Colon (tissue), 2 donors: ENCODE data around the gene NABP1.

ENCODE experiments used
- FAIRE-seq: peaks from 2 replicates; lab custom pipeline; 2012; peaks lifted over from hg19 to GRCh38; lab: Jason Lieb, UNC
- donor health status: control.
- donor health status: control.

Gene NABP1

DNA sequence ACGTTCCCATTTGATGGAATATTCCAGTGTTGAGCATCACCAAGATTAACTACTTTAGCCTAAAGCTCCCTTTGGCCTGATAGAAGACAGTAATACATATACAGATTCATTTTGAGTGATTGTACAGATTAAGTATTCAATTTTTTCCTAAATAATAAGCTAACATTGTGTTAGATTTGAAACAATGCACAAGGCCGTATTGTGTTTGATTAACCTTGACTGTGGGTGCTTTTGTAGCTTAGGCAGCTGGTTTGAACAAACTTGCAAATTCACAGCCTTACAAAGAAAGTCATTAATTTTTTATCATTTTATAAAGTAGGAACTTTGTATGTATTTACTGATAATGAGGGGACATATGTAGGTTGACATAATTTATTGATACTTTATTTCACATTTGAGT lies 29.6 kb downstream of the NABP1 start:
- no peak for FAIRE-seq

DNA sequence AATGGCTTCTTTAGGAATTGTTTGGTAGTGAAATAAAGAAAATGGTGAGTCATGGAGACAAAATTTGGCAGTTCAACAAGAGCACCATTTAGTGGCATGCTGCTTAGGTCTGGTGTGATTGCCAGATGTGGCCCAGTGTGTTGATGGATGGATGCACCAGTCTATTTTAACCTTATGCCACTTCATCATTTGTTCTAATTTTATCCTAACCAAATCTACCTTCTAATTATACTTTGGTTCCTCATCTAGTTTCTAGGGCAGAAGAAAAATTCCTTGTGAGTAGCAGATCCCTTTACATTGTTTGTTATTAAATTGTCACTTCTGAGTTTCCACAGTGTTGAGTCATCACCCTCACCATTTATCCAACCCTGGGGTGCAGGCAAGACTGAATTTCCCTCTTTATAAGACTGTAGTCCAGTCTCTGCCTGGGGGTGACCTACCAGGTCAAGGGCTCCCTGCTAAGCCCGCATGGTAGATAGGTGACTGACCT lies 32.5 kb downstream of the NABP1 start:
- no peak for FAIRE-seq

DNA sequence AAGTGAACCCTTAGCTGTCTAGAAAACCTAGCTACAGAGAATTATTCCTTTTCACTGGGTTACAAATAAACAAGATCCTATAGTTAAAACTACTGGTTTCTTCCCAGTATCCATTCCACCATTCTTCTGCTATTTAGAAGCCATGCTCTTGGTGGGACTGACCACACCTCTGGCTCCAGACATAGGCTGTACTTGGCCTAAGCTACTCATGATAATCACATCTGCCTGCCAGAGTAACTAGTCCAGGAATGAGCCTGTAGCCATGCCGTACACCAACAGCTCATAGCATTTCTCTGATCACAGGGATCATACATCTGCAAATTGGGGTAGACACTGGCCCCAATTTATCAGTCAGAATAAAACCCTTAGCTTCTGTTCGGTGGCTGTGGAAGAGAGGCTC lies 33.7 kb downstream of the NABP1 start:
- no peak for FAIRE-seq

DNA sequence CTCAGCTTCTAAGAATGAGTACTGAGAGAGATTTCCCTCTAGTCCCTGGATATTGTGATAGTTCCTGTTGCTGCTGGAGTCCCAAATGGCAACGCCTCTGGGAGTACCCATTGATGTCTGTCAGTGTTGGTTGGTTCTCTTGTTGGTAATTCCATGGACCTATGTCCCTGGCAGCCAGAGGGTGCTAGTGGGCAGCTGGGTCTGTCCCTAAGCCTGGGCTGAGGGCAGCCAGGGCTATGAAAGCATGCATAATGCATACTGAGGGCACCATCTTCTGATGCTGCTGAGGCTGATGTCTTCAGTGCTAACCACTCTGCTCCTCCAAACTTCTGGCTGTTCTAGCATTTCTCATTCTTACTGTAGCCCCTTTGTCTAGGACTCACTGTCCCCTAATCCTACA lies 35.9 kb downstream of the NABP1 start:
- no peak for FAIRE-seq

DNA sequence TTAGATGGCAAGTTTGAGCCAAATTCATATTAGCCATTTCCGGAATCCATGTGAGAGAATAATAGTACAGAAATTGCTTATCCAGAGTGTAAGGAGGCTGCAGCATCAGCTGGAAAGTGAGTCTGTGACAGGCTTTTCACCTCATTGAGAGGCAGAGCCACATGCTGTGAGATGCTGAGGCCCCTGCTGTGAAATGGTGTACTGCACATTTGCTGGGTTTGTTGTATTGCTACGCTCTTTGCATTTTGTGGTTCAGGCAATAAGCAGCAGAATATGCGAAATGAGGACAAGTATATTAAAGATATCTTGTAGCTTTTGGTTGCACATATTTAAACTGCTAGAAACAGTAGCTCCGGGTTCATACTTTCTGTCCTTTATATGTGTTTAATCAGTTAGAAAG lies 37.0 kb downstream of the NABP1 start:
- no peak for FAIRE-seq

DNA sequence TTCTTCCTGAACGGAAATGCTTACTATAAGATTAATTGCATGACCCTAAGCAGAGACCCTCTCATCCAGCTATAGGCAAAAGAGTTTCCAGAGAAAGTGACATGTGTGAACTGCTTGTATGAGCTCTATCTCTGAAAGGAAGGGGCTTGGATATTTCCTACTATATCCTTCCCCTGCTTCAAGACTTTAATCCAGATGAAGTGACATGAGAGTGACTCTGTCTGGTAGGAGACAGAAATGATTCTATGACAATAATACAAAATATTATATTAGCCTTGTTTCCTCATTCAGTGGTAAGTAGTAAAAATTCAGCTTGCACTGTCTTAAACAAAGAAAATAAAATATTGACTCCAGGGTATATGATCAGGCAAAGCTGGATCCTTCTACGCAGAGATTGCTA lies 37.5 kb downstream of the NABP1 start:
- no peak for FAIRE-seq

DNA sequence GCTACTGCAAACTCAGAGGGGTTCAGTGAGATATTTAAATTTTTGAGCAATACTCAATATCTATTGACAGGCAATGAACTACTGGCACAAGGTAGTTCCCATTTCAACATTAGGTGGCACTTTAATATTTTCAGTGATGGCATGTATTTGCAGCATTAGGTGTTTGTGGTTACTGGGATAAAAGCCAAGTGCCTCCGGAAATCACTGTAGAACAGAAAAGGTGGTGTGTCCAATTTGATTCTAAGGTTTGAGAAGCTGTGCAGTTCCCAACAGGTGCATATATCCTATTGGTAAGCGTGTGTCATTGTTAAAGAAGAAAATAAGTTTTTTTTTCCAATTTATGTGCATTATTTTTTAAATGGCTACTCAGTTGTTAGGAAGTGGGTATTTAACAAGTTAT lies 41.3 kb downstream of the NABP1 start:
- FAIRE-seq, result no peak

DNA sequence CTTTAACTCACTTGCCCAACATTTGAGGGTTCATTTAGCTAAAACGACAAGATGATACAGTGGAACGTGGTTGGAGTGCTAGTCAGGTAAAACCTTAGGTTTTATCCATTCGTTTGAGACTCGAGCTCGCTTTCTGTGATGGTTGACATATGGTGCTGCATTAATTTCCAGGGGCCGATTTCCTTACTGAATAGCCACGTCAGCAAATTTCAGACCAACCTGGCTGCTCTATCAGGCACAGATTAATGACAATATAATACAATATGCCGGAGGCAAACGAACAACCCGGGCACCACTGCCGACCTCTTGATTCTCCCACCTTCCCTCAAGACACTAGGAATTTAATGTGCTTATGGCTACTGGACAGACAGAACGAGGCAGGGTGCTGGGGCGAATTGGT lies 42.0 kb downstream of the NABP1 start:
- FAIRE-seq, result no peak

DNA sequence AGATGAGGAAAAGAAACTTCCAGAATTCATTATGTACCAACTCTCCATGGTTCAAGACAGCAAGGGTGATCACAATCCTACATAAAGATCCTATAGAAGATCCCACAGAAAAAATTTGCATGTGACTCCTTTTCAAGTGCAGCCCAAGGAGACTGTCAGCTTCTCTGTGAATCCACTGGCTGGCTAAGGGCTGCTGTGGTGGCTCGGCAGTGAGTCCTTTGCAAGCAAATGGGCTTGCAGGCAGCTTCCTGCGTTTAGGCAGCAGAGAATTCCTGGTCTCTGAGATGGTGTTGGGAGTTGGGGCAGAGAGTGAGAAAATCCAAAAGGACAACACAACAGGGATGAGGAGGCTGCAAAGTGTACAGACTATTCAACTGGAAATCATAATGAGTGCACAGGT lies 43.4 kb downstream of the NABP1 start:
- FAIRE-seq, result no peak

DNA sequence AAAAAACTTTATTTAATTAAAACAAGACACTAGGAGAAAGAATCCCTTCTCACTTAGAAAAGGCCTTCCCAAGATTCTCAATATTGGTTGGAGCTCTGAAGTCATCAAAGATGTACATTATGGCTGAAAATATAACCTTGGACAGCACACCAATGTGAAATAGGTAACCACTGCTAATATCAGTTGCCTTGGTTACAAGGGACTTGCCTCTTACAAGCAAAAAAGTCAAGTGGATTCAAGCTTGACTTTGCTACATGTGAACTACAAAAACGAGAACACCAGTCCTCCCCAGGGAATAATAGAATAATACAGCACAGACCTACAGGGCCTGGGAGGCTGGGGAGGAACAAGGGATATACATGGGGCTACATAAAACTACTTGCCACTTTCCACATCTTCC lies 46.1 kb downstream of the NABP1 start:
- FAIRE-seq, result no peak

DNA sequence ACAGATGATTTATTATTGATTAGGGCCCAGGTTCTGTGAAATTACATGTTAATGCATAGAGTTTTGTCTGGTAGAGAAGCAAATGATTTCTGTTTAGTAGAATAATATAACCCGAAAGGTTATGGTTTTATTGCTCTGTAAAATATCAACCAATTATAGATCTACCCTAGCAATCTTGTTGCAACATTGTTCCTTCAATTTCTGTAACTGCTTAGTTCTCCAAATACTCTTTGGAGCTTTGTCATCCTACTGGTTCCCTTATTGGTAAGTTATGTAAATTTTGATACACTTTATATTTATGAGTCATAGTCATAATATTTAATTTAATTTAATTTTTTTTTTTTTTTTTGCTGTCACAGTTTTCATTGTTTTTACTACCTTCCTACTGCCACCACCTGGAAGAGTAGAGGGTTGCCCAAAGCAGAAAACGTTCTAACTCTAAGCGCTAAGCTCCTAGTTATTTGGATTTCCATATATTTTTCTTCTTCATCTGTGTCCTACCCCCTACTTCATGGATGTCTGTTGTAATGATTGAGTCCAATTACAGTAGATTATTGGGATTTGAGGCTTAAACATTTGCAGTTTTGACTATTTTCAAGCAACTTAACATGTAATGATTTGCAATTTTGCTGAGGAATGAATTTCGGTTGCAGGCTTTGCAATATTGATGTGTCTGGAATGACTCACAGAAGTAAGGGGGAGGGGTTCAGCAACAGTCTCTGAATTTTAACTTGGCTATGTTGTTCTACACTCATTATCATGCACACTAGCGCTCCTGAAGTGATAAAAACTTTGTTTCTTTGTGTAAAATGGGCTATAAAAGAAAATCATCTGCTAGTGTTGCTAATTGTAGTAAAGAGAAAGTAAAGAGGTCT lies 51.1 kb downstream of the NABP1 start:
- FAIRE-seq, result no peak

DNA sequence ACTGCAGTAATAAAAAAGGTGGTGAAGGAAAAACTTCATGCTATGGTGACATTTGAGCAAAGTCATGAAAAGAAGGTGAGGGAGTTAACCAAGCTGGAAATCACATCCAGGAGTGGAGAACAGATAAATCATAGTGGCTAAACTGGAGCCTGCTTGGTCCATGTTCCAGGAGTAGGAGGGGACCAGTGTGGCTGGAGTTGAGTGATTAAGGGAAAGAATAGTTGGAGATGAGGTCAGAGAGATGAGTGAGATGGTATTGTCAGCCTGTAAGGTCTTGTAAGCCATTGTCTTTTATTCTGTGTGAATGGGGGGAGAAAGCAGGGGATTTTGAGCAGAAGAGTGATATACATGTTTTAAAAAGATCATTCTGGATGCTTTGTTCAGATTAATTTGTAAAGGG lies 52.3 kb downstream of the NABP1 start:
- FAIRE-seq, result no peak
